Endothelial cell (in vitro differentiated cells): Measurements from ENCODE around the gene BRINP2. TPM values are rescaled to one million over a fixed set of nuclear protein-coding genes. Genes with fewer than 3 reads are reported as not detected.
"Not testable (repeated sequence)": the region's sequence is repeated elsewhere in the genome, so short reads cannot be mapped to it uniquely, and the experiment has no call there.

Experiments
- DNase-seq: peaks from one replicate; pipeline ENCODE4 v3.0.0; 2021; ENCODE audit warnings: low spot score
- H3K27ac Mint-ChIP-seq: one replicate; pipeline ENCODE4 v1.8.0; 2021; ENCODE audit warnings: mixed read lengths, inconsistent platforms; ENCODE audit not compliant: unreplicated experiment
- H3K27me3 Mint-ChIP-seq: one replicate; pipeline ENCODE4 v1.8.0; 2021; ENCODE audit warnings: mild to moderate bottlenecking, moderate library complexity, mixed read lengths, inconsistent platforms; ENCODE audit not compliant: unreplicated experiment
- H3K36me3 Mint-ChIP-seq: one replicate; pipeline ENCODE4 v1.8.0; 2021; ENCODE audit warnings: mild to moderate bottlenecking, low read depth, mixed read lengths, inconsistent platforms; ENCODE audit not compliant: unreplicated experiment
- H3K4me1 Mint-ChIP-seq: one replicate; pipeline ENCODE4 v1.8.0; 2021; ENCODE audit warnings: mild to moderate bottlenecking, mixed read lengths, inconsistent platforms; ENCODE audit not compliant: unreplicated experiment
- H3K4me3 Mint-ChIP-seq: one replicate; pipeline ENCODE4 v1.8.0; 2021; ENCODE audit warnings: mild to moderate bottlenecking, mixed read lengths, inconsistent platforms; ENCODE audit not compliant: unreplicated experiment
- H3K9me3 Mint-ChIP-seq: one replicate; pipeline ENCODE4 v1.8.0; 2021; ENCODE audit warnings: mixed read lengths, inconsistent platforms; ENCODE audit not compliant: unreplicated experiment
- total RNA-seq: library from RNA; stranded (reverse); fragmentation: NEBNext Ultra II Directional; extraction: Animal tissue kit (Norgen Biotek cat#: 25700); gene quantifications from one replicate; pipeline ENCODE4 v1.2.1, GENCODE V29; 2021; ENCODE audit not compliant: unreplicated experiment
- TF ChIP-seq, protein P1 (sequence below): fragments of 200-600 bp; sonication (generic); IDR thresholded peaks from one replicate; pipeline ENCODE4 v1.5.0; 2021; ENCODE audit warnings: antibody characterized with exemption; ENCODE audit not compliant: unreplicated experiment

The BRINP2 gene
- total RNA-seq, 1 donor from 2014 or later = 0.59 TPM

DNA sequence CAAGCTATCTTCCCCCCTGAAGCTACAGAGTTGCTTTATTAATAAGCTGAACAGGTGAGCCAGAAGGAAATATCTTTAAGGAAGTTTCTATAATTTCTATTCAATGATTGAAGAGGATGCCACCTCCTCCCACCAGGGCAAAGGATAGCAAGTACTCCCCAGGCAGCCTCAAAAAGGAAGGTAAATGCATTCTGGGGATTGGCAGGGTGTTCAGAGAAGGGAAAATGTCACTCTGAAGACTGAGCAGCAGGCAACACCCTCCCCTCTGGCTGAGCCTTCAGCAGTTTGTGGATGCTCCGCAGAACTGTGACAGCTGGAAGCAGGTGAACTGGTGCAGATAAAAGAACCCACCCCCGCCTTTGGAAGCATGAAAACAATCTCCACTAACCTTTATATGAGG lies 140.8 kb downstream of the BRINP2 start:
- H3K4me3 Mint-ChIP-seq = no peak overlapping the region
- H3K4me1 Mint-ChIP-seq = peaks cover 13% of the 10 kb centered on the region
- no peak overlapping the region for H3K27ac Mint-ChIP-seq
- no peak for DNase-seq
- H3K9me3 Mint-ChIP-seq = no peaks in the 10 kb centered on the region
- H3K36me3 Mint-ChIP-seq = no peaks in the 10 kb centered on the region
- peaks cover 3% of the 10 kb centered on the region for H3K27me3 Mint-ChIP-seq
- TF ChIP-seq, protein P1, sequence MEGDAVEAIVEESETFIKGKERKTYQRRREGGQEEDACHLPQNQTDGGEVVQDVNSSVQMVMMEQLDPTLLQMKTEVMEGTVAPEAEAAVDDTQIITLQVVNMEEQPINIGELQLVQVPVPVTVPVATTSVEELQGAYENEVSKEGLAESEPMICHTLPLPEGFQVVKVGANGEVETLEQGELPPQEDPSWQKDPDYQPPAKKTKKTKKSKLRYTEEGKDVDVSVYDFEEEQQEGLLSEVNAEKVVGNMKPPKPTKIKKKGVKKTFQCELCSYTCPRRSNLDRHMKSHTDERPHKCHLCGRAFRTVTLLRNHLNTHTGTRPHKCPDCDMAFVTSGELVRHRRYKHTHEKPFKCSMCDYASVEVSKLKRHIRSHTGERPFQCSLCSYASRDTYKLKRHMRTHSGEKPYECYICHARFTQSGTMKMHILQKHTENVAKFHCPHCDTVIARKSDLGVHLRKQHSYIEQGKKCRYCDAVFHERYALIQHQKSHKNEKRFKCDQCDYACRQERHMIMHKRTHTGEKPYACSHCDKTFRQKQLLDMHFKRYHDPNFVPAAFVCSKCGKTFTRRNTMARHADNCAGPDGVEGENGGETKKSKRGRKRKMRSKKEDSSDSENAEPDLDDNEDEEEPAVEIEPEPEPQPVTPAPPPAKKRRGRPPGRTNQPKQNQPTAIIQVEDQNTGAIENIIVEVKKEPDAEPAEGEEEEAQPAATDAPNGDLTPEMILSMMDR = no peak

DNA sequence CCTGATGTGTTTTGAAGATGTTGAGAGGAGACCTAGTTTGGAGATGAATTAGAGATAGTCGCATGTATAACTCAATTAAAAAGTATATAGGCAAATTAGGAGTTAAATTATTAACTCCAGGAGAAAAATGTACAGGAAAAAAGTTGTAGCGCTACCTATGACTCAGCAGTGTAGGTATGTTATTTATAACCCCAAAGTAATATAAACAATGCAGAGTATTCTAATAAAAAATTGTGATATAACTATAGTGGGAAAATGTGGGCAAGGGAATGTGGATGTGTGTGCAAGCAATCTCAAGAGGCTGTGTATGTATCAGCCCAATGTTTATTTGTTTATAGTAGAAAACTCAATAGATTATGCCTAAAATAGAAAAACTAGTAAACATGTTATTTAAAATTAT lies 144.5 kb downstream of the BRINP2 start:
- H3K9me3 Mint-ChIP-seq = no peaks in the 10 kb centered on the region
- H3K27ac Mint-ChIP-seq = no peak overlapping the region
- peaks cover 13% of the 10 kb centered on the region for H3K4me1 Mint-ChIP-seq
- DNase-seq = no peak
- no peaks in the 10 kb centered on the region for H3K36me3 Mint-ChIP-seq
- peaks cover 2% of the 10 kb centered on the region for H3K27me3 Mint-ChIP-seq
- no peak overlapping the region for H3K4me3 Mint-ChIP-seq
- TF ChIP-seq, protein P1 = no peak

DNA sequence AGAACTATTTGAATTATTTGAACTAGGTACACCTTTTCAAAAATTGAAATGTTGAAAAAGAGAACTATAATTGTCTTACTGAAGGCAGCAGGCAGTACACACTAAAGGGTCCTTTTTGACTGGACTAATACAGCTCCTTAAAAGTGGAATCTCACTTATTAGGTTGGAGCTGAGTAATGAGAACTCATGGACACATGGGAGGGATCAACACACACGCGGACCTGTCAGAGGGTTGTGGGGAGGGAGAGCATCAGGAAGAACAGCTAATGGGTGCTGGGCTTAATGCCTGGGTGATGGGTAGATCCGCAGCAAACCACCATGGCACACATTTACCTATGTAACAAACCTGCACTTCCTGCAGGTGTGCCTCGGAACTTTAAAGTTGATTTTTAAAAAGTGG lies 145.0 kb downstream of the BRINP2 start:
- peaks cover 2% of the 10 kb centered on the region for H3K27me3 Mint-ChIP-seq
- H3K36me3 Mint-ChIP-seq = no peaks in the 10 kb centered on the region

DNA sequence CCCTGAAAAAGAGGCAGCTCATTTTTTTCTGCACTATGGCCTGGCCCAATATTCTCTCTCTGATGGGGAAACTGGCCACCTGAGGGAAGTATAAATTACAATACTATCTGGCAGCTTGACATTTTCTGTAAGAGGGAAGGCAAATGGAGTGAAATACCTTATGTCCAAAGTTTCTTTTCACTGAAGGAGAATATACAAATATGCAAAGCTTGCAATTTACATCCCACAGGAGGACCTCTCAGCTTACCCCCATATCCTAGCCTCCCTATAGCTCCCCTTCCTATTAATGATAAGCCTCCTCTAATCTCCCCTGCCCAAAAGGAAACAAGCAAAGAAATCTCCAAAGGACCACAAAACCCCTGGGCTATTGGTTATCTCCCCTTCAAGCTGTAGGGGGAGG lies 150.7 kb downstream of the BRINP2 start:
- not testable (repeated sequence) for H3K4me3 Mint-ChIP-seq, H3K27me3 Mint-ChIP-seq, H3K36me3 Mint-ChIP-seq, H3K9me3 Mint-ChIP-seq, DNase-seq, H3K4me1 Mint-ChIP-seq, H3K27ac Mint-ChIP-seq

More for the DNA sequence above, 145.0 kb downstream of the BRINP2 start:
- Mint-ChIP-seq H3K4me3 (no peak overlapping the region), H3K9me3 (no peaks in the 10 kb centered on the region), H3K27ac (peak overlapping the region; percentile 19), H3K4me1 (peaks cover 13% of the 10 kb centered on the region)
- TF ChIP-seq, protein P1 = no peak
- DNase-seq = no peak

DNA sequence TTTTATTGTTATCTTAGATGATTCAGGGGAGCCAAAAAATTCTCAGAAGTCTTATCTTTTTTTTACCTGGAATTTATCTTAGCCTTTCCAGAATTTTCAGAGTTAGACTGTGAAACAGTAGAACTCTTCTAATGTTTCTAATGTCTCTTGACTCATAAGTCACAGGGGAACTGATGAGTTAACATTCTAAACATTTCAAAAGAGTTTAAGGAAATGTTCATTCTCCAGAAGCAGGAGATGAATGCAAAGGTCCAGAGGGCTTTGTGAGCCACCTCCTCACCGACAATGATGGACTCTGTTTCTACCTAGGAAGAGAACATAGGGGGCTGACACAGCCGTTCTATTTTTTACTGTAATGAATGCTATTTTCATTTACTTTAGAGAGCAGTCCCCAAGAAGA lies 157.5 kb downstream of the BRINP2 start:
- TF ChIP-seq, protein P1 = no peak
- no peaks in the 10 kb centered on the region for H3K9me3 Mint-ChIP-seq
- no peaks in the 10 kb centered on the region for H3K4me1 Mint-ChIP-seq
- DNase-seq = no peak
- H3K36me3 Mint-ChIP-seq = no peaks in the 10 kb centered on the region
- H3K4me3 Mint-ChIP-seq = no peak overlapping the region
- H3K27ac Mint-ChIP-seq = no peak overlapping the region
- H3K27me3 Mint-ChIP-seq = peaks cover 4% of the 10 kb centered on the region

DNA sequence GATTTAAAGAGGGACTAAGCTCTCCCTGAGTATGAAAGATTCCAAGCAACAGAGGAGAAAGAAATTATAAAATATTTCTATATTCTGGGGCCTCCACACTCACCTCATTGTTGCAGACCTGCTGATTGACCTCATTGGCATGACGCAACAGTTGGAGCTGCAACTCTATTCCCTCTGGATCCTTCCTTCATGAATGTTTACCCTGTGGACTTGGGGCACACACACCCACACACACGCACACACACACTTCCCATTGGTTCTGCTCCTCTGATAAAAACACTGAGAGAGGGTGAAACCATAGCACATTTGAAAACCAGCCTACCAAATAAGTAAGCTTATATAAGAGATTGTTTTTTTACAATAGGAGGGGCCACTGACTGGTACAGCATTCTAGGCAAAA lies 159.1 kb downstream of the BRINP2 start:
- Mint-ChIP-seq H3K4me1 (no peaks in the 10 kb centered on the region), H3K9me3 (no peaks in the 10 kb centered on the region), H3K4me3 (no peak overlapping the region), H3K27ac (no peak overlapping the region), H3K36me3 (no peaks in the 10 kb centered on the region), H3K27me3 (peaks cover 5% of the 10 kb centered on the region)
- TF ChIP-seq, protein P1 = no peak
- DNase-seq = no peak
